GM18519 (cell line): ENCODE results near the gene COQ8B.

Source experiments
- ATAC-seq: cut with Tn5 transposase; IDR thresholded peaks from one replicate; pipeline ENCODE4 v1.9.1; 2021; ENCODE audit warnings: mild to moderate bottlenecking, moderate library complexity; ENCODE audit not compliant: unreplicated experiment, low FRiP score

Gene COQ8B

DNA sequence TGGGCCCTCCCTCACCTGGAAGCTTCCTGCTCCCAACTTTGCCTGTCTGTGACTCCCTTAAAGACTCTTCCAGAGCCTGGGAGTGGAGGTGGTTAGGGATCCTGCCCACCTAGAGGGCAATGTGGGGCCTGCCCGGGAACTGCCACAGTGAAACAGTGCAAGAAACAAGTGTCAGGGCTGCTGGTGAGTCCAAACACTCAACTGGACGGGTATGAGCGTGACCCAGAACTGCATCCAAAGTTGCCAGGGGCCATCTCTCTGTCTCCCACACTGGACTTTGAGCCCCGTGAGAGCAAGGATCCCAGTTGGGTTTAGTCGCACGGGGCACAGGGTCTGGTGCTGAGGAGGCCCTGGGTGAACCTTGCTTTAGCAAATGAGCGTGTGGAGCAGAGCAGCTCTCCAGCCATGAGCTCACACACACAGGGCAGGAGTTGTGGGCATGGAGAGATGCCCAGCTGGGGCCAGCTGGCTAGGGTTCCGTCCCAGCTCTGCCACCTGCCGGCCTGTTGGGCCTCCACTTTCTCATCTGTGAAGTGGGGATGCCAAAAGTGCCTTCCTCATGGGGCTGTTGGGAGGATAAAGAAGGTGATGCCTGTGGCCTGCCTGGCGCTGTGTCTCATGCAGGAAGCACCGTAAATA lies 23.4 kb downstream of the COQ8B start:
- ATAC-seq: no peak

- ATAC-seq: no peak
These were observed 24.5 kb downstream of the COQ8B start for GRCh38 chr19:40692212-40692551.

DNA sequence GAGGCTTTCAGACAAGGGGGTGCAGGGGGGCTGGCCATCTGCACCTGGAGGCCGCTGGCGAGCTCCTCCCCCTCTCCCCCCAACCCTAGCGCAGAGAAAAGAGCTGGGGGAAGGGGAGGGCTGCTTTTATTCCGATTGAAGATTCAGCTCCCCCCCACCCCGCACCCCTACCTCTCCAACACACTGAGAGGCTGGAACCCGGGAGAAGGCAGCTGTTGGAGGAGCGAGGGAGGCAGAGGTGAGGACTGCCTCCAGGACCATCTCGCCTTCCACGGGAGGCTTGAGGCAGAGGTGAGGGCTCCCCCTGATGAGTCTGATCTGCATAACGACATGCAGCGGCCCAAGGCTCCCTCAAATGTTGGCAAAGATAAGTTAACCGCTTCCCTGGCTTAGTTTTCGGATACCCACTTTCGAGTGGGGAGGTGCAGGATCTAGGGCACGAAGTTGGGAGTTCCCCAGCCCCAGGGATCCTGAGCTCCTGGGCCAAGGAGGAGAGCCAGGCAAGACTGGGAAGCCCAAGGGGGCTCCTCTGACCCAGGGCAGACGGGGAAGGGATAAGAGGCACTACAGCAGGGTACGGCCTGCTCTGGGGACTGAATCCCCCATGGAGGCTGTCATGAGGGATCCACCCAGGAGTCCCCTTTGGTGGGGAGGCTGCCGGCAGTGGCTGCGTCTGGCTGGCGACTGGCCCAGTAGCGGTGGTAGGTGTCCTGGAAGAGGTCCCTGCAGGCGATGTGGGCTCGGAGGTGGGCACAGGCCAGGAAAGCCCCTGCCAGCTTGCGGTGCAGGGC lies 25.1 kb downstream of the COQ8B start:
- ATAC-seq: no peak

DNA sequence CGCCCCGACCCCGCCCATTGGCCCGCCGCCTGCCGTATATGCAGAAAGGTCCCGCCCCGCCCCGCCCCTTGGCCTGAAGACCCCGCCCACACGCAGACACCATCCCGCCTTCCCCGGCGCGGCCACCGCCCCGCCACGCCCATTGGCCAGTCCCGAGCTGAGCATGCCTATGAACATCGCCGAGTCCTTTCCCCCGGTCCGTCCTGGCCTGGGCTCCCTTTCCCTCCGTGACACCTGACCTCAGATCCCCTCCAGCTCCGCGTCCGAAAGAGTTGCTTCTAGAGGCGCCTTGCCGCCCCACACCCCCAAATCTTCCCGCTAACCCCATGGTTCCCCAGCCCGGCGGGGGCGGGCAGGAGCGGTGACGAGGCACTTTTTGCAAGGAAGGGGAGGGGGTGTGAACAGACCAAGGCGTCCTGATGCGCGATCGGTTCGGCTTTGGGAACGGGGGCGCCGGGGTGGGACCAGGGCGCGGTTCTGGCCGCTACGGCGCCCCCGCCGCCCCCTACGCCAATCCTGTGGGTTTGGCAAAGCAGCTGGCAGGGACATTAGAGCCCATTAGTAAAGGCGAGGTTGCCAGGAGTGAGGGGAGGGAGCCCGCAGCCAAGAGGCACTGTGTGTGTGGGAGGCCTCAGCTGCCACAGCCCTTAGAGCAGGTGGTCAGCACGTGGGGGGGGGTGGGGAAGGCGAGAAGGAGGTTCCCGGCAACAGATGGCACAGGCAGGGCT lies 25.8 kb downstream of the COQ8B start:
- no peak for ATAC-seq

DNA sequence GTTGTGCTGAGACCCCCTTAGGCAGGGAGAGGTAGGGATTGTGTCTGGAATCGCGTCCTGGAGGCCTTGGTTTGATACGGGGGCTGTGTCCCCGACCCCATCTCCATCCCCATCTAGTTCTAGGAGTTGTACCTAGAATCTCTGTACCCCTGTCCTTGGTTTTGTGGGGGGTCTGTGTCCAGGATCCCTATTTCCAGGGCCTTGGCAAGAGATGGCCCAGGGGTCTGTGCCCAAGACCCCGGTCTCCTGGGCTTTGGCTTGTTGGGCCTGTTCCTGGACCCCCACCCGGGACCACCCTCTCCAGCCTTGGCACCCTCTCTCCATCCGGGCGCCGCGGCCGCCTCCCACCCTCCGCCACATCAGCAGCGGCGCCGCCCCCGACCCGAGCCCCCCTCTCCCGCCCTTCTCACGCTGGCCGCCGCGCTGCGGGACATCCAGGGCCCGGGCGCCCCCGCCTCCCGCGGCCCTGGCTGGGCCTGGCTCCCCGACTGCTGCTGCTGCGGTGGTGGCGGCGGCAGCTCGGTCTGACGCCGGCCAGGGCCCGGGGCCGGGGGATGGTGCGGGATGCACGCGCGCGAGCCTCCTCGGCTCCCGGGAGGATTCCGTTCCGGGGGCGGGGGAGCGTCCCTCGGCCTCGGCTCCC lies 26.5 kb downstream of the COQ8B start, which contains the start of gene NUMBL:
TSS of gene NUMBL (minus strand) at position 602 of the 643 bp plus-strand sequence. CDS start at position 434, 168 bp downstream.
- ATAC-seq: no peak

GRCh38 chr19:40689339-40690049 lies 27.2 kb downstream of the COQ8B start:
- ATAC-seq: no peak

- no peak for ATAC-seq
These were observed 27.7 kb downstream of the COQ8B start for GRCh38 chr19:40688987-40689338.

DNA sequence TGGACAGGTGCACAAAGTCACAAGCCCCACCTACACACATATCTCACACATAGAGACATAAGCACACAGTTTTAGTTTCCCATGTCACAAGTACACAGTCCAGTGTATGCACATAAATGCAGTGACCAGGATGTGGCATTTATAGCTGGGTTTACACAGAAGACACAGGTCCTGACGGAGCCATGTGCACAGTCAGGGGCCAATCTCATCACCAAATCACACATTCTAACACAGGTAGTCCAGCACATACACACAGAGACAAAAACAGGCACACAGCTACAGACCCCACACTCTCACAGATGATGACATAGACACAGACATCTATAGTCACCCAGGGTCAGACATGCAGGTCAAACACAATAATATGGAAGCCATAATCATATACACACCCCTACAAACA lies 28.4 kb downstream of the COQ8B start:
- no peak for ATAC-seq

DNA sequence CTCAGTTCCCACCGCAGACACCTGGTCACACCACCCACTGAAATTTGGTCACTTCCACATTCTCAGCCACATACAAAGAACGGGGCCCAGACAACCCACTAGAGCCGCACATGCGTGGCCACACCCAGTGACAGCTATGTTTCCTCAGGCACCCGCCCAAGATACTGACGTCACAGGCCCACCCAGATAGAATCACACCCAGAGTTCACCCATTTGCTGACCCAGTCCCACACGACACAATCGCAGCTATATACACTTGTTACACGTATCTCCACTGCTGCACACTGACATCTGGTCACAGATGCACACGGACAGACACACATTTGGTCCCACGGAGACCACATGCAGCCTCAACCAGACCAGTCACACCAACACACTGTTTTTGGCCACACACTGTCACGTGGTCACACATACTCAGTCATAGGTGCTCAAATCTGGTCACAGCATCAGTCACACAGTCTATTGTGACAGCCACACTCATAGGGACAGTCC lies 29.1 kb downstream of the COQ8B start:
- no peak for ATAC-seq

DNA sequence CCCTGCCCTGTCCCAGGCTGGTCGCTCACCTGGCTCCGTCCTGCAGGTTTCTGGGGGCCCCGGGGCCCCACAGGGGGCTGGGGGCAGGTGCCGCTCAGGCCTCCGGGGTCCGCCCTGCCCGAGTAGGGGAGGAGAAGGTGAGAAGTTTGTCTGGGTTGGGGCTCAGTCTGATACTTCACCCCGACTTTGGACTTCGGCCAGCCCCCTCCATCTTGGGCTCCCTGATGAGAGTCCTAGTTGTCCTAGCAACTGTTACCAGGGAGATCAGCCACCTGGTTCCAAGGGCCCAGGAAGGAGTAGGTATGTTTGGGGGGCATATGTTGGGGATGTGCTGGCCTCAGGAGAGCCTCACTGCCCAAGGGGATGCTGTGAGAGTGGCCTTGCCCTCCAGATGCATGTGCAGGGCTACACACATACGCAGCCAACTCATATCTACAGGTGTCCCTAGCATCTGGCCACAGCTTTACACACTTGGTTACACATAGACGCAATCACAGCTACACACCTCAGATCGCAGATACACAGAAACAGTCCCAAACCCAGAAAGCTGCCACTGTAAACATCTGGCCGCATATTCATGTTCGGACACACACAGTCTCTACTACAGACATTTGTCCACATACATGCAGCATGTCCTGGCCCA lies 29.7 kb downstream of the COQ8B start:
- no peak for ATAC-seq

- no peak for ATAC-seq
These were observed 31.1 kb downstream of the COQ8B start for GRCh38 chr19:40685563-40685962.

DNA sequence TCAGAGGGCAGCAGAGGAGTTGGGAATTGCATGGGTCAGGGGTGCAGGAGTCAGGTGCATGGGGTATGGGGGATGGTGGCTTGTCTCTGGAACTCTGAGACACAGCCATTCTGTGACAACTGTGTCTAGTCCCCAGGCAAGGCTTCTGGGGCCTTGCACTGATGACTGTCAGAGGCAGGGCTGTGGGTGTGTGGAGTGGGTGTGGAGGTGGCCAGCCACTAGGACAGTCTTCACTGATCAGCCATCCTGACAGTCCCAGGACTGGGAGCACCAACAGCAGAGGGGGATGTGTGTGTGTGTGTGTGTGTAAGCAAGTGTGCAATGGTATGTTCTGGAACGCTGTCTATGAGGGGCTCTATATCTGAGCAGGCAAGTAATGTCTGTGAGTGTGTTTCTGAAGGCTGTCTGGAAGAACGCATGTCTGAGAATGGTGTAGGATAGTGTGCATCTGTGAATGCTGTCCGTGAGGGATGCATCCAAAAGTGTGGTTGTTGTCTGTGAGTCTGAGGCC lies 31.6 kb downstream of the COQ8B start:
- no peak for ATAC-seq

DNA sequence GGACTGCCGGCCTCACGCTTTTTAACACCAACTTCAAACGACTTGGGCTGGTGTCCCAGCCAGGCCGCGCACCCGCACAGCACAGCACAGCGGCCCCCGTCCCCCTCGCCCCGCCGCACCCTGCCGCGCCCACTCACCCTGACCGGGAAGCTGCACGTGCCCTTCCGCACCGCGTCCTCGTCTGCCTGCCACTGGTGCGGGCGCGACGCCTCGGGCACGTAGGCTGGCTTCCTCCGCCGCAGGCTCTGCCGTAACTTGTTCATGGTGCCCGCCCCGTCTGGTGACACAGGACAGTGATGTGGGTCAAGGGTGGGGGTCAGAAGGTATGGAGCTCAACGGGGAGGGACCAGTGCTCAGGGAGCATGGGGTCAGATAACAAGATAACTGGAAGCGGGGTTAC lies 32.4 kb downstream of the COQ8B start:
- ATAC-seq: no peak

GRCh38 chr19:40683437-40683836 lies 33.2 kb downstream of the COQ8B start:
- ATAC-seq: no peak

DNA sequence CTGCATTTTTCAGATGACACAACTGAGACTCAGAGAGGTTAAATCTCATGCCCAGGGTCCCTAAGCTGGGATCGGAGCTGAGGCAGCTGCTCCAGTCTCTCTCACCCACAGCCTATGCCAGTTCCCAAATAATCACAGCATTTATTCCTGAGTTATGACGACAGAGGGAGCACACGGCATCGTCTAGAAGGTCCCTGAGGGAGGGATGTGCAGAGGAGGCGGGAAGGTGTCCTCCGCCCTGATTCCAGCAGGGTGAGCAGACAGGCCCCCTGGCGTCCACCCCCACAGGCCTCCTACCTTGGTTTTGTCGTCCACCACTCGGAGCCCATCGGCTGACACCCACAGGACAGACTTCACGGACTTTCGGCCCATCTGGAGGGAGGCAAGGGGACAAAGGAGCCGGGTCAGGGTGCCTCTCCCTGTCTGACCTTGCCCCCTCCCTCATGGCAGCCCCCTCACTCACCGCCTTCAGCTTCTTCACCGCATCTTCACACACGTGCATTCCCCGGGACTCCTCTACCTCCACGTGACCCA lies 34.2 kb downstream of the COQ8B start:
- no peak for ATAC-seq

DNA sequence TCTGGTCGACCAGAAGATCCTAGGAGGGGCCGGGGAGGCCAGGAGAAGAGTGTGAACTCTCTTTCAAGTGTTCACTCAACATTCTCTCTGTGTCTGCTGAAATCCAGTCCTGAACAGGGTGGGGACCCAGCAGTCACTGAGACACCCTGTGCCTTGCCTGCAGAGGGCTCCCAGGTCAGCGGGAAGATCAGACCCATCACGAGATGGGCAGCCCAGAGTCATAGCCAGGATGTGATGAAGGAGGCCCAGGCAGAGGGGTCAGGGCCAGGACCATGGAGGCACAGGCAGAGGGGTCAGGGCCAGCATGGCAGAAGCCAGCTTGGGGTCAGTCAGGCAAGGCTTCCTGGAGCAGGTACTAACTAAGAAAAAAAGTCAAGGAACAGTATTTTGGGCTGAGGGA lies 35.6 kb downstream of the COQ8B start:
- no peak for ATAC-seq

DNA sequence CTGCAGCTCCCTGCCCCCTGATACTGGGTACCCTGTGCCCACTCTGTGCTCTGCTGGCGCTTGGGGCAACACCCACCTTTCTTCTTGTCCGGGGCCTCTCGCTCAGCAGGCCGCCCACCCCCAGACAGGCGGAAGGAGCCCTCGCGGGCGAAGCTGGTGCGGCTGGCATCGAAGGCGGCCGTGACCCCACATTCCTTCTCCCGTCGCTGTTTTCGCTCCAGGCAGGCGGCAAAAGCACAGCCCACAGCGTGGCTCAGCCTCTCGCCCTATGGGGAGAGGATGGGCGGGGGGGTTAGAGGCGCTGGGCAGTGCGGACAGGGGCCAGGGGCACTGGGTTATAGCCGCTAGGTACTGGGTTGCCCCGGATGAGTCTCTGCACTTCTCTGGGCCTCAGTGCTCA lies 39.5 kb downstream of the COQ8B start:
- no peak for ATAC-seq

- ATAC-seq: no peak
These were observed 42.4 kb downstream of the COQ8B start for GRCh38 chr19:40674291-40674690.

DNA sequence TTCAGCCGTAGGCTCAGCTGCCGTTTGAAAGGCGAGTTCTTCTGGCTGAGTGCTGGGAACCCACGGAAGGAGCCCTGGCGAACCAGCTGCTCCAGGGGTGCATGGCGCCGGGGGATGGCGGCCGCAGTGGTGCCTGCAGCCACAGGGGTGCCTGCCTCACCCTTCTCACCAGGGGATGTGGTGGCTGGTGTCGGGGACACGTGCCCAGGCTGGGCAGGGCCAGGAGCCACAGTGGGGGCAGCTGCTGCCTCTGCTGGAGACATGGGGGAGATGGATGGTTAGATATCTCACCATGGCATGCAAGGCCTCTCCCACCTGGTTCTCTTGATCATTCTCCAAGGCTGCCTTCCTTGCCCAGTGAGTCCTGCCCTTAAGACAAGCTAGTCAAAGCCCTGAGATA lies 43.3 kb downstream of the COQ8B start:
- ATAC-seq: no peak
